ENCODE measurements around the gene AP1M1. TPM values are rescaled to one million over a fixed set of nuclear protein-coding genes. Genes with fewer than 3 reads are reported as not detected.

Gene AP1M1
- total and polyA plus RNA-seq, 2 of the 4 experiments (the other 2 are of a cell fraction): 85.1 to 99.1 TPM

DNA sequence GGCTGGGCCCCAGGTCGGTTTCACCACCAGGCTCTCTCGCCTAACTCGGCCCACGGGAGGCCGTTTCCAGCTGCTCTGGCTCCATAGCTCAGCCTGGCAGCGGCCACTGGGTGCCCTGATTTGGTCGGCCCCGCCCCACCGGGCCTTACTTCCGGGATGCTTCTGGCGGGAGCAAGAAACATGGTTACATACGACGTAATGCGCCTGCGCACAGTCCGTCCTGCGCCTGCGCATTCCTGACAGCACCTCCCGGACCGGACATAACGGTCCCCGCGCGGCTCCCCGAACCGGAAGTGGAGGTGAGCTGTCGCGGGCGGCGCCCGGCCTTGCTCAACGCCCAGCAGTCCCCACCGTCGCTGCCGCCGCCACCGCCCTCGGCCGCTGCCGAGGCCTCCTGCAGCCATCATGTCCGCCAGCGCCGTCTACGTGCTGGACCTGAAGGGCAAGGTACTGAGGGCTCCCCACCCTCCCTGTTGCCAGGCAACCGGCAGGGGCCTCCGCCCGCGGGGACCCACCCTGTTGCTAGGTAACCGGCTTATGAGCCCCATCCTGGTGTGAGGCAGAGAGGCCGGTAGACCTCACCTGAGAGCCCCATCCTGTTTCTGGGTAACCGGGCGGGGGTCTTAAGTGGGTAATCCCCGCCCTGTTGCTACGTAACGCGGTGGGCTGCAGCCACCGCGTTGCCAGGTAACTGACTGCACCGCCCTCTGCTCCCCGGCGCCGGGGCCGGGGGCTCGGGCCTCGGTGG, at the start of gene AP1M1 (continued):
- TF ChIP-seq, protein P1, sequence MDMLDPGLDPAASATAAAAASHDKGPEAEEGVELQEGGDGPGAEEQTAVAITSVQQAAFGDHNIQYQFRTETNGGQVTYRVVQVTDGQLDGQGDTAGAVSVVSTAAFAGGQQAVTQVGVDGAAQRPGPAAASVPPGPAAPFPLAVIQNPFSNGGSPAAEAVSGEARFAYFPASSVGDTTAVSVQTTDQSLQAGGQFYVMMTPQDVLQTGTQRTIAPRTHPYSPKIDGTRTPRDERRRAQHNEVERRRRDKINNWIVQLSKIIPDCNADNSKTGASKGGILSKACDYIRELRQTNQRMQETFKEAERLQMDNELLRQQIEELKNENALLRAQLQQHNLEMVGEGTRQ (IDR thresholded peaks at IDR 0.05; ENCODE audit: low read depth, low read length): no peak
- TF ChIP-seq FOS (IDR thresholded peaks at IDR 0.05; ENCODE audit: low read depth, low read length) (no peak), MAFK (IDR thresholded peaks at IDR 0.05; ENCODE audit: low read depth, low read length) (no peak)

Data from IMR-90 (cell line).